Left lung (tissue), 10 donors: ENCODE results near the gene MAST2. TPM values are rescaled to one million over a fixed set of nuclear protein-coding genes. Genes with fewer than 3 reads are reported as not detected.

Experiments
- ATAC-seq: fragments of 200-7000 bp; cut with Tn5 transposase; one replicate; pipeline ENCODE4 v1.9.1; 2020; ENCODE audit warnings: moderate library complexity
- DNase-seq, 4 donors: peaks; one replicate each; pipeline ENCODE4 v3.0.0-alpha.2; 2013 to 2020
- H3K27ac ChIP-seq, 2 donors: fragments of 200-600 bp; sonication (generic) in 1 of 2; one replicate each; pipeline versions ENCODE4 v1.5.0 to v1.8.0; 2020 to 2021
- H3K27me3 ChIP-seq, 2 donors: fragments of 200-600 bp; sonication (generic) in 1 of 2; one replicate each; pipeline versions ENCODE4 v1.5.0 to v1.8.0; 2020 to 2021
- H3K36me3 ChIP-seq, 2 donors: fragments of 200-600 bp; sonication (generic) in 1 of 2; one replicate each; pipeline versions ENCODE4 v1.5.0 to v1.8.0; 2020 to 2021
- H3K4me1 ChIP-seq, 2 donors: fragments of 200-600 bp; one replicate each; pipeline ENCODE4 v1.8.0; 2021
- H3K4me3 ChIP-seq, 2 donors: fragments of 200-600 bp; sonication (generic) in 1 of 2; one replicate each; pipeline versions ENCODE4 v1.5.0 to v1.8.0; 2020 to 2021; ENCODE audit warnings: mild to moderate bottlenecking in 1 of 2
- H3K9me3 ChIP-seq, 2 donors: fragments of 200-600 bp; sonication (generic) in 1 of 2; one replicate each; pipeline versions ENCODE4 v1.5.0 to v1.8.0; 2020 to 2021
- intact Hi-C, 2 donors: fragments of 100-400 bp; cut with DNase I; formaldehyde crosslinking; loops; one replicate each; pipeline versions ENCODE4 v1.11.2 to v1.14.2; 2022
- polyA plus RNA-seq, 6 donors: library from polyadenylated mRNA; unstranded; fragments of 120-200 nt; gene quantifications; one replicate each; pipeline ENCODE4 v1.2.1, GENCODE V29; 2013; ENCODE audit not compliant: insufficient read length in 6 of 6
- total RNA-seq, 2 donors: library from RNA; stranded (reverse); fragmentation: NEBNext Ultra II Directional; extraction: Animal tissue kit (Norgen Biotek cat#: 25700); gene quantifications; one replicate each; pipeline ENCODE4 v1.2.1, GENCODE V29; 2021
- TF ChIP-seq, protein P1 (sequence below), 2 donors: fragments of 200-600 bp; sonication (generic) in 1 of 2; IDR thresholded peaks; one replicate each; pipeline versions ENCODE4 v1.5.0 to v1.8.0; 2021; ENCODE audit warnings: antibody characterized with exemption in 2 of 2
- donor health status: DM: no; HTN: yes; CAD: no.
- donor health status: DM: no; HTN: no; CAD: no.

MAST2 gene
- total and polyA plus RNA-seq, 8 donors = 27.3 to 74.4 (median 64.9) TPM

DNA sequence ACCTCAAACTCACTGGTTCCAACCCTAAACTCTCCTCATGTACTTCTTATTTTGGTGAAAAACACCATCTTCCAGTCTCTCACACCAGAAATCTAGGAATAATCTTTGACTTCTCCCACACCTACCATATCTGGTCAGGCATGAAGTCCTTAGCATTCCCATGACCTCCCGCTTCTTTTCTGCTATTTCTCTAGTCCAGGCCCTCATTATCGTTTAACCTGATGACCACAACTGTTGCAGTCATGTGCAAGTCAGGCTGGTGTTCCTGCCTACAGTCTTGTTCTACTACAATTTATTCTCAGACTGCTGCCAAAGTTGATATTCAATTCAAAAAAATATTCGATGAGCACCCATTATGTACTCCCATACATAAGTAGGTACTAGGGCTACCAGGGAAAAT lies 257.7 kb downstream of the MAST2 start:
- Histone ChIP-seq H3K27ac (no peak overlapping the region), H3K4me3 (no peak overlapping the region), H3K4me1 (peaks cover 0 to 22% of the 10 kb centered on the region in 2 donors), H3K9me3 (no peaks in the 10 kb centered on the region), H3K27me3 (no peaks in the 10 kb centered on the region), H3K36me3 (peaks cover 0 to 28% of the 10 kb centered on the region in 2 donors)
- TF ChIP-seq, protein P1, sequence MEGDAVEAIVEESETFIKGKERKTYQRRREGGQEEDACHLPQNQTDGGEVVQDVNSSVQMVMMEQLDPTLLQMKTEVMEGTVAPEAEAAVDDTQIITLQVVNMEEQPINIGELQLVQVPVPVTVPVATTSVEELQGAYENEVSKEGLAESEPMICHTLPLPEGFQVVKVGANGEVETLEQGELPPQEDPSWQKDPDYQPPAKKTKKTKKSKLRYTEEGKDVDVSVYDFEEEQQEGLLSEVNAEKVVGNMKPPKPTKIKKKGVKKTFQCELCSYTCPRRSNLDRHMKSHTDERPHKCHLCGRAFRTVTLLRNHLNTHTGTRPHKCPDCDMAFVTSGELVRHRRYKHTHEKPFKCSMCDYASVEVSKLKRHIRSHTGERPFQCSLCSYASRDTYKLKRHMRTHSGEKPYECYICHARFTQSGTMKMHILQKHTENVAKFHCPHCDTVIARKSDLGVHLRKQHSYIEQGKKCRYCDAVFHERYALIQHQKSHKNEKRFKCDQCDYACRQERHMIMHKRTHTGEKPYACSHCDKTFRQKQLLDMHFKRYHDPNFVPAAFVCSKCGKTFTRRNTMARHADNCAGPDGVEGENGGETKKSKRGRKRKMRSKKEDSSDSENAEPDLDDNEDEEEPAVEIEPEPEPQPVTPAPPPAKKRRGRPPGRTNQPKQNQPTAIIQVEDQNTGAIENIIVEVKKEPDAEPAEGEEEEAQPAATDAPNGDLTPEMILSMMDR (IDR thresholded peaks at IDR 0.05) = no peak
- ATAC-seq (no peak), DNase-seq (no peak)
- intact Hi-C loops = no loop called here

DNA sequence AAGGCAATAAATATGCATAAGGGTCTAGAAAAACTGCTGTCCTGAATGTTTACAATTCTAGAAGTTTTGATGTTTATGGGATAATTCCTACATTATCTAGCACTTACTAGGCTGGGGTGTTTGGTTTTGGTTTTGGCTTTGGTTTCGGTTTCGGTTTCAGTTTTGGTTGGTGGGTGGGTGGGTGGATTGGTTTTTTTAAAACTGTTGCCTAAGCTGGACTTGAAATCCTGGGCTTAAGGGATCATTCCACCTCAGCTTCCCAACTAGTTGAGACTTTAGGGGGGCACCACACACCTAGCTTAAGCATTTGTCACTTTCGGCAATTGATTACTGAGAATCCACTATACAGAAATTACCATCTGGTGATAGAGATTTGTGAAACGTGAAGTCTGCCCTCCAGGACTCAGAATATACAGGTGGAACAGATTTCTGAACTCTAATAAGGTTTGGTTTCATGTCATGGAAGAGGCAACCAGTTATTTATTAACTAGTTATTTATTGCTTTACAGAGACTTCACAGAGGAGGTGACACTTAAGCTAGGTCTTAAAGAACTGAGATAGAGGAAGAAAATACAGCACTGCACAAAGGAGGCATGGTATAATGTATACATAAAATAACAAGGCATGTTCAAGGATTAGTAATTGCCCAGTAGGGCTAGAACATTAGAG lies 259.4 kb downstream of the MAST2 start:
- Histone ChIP-seq H3K27ac (no peak overlapping the region), H3K4me3 (no peak overlapping the region), H3K4me1 (peaks cover 0 to 22% of the 10 kb centered on the region in 2 donors), H3K36me3 (peaks cover 0 to 26% of the 10 kb centered on the region in 2 donors), H3K27me3 (no peaks in the 10 kb centered on the region), H3K9me3 (no peaks in the 10 kb centered on the region)
- DNase-seq (no peak), ATAC-seq (no peak)
- intact Hi-C loops = no loop called here
- TF ChIP-seq, protein P1 (IDR thresholded peaks at IDR 0.05) = no peak

DNA sequence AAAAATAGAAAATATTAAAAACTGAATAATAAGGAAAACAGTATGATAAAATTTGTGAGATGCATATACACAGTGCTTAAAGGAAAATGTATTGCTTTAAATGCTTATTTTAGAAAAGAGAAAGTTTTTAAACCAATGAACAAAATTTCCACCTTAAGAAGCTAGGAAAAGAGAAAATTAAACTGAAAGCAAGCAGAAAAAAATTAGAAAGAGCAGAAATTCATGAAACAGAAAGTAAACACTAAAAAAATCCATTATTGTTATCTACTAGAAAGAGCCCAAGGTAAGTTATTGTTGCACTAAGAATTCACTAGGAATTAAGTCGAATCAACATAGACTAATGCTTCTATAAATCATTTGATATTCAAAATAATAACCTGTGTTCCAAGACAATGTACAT lies 261.3 kb downstream of the MAST2 start:
- Histone ChIP-seq H3K4me1 (peaks cover 0 to 22% of the 10 kb centered on the region in 2 donors), H3K36me3 (peaks cover 0 to 30% of the 10 kb centered on the region in 2 donors), H3K27me3 (no peaks in the 10 kb centered on the region), H3K4me3 (no peak overlapping the region), H3K9me3 (no peaks in the 10 kb centered on the region), H3K27ac (no peak overlapping the region)
- TF ChIP-seq, protein P1 (IDR thresholded peaks at IDR 0.05) = no peak
- no peak for ATAC-seq
- intact Hi-C loops = no loop called here
- no peak for DNase-seq

DNA sequence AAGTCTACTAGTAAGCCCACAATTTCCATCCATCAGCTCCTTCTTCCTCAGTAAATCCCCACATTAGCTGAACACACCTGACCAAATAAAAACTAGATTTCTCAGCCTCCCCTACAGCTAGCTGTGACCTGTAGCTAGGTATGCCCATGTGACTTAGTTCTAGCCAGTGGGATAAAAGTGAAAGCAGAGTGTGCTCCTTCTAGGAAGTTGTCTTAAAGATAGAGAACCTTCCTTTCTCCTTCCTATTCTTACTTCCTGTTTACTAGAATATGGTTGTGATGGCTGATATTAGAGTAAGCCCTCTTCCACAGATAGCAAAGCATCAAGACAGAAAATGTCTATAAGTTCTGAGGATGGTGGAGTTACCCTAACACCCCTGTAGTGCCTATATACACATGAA lies 262.0 kb downstream of the MAST2 start:
- no peaks in the 10 kb centered on the region for H3K9me3 ChIP-seq
- intact Hi-C loops = no loop called here
- no peaks in the 10 kb centered on the region for H3K27me3 ChIP-seq
- peak overlapping the region in 1 of 2 donors; percentile 7 for H3K27ac ChIP-seq
- DNase-seq = no peak
- ATAC-seq = peak; percentile 80
- TF ChIP-seq, protein P1 (IDR thresholded peaks at IDR 0.05) = no peak
- peaks cover 0 to 29% of the 10 kb centered on the region in 2 donors for H3K4me1 ChIP-seq
- no peak overlapping the region for H3K4me3 ChIP-seq
- H3K36me3 ChIP-seq = peaks cover 0 to 28% of the 10 kb centered on the region in 2 donors

DNA sequence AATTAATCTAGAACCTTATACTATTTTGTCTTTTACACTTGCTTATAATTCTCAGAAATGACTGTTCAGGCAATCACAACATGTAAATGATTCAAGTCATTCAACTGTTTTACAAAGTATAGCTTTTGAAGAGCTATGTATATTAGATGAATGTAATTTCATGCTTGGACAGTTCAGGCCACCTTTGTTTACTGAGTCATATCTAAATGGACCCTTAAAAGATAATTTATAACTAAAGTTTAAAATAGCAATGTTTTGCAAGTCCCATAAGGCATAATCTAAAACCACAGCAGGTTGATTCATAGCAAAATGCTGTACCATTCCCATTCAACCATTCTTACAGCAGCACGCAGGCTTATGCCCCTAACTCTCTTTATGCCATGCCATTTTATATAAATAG lies 264.2 kb downstream of the MAST2 start:
- DNase-seq (no peak), ATAC-seq (no peak)
- TF ChIP-seq, protein P1 (IDR thresholded peaks at IDR 0.05) = no peak
- no peaks in the 10 kb centered on the region for H3K27me3 ChIP-seq
- no peaks in the 10 kb centered on the region for H3K9me3 ChIP-seq
- H3K4me1 ChIP-seq = peaks cover 0 to 29% of the 10 kb centered on the region in 2 donors
- peaks cover 0 to 11% of the 10 kb centered on the region in 2 donors for H3K36me3 ChIP-seq
- no peak overlapping the region for H3K4me3 ChIP-seq
- no peak overlapping the region for H3K27ac ChIP-seq
- intact Hi-C loops = no loop called here
